COR-L47 (cell line): Measurements from ENCODE around the gene QSOX2.

Source experiments
- DNase-seq: peaks from one replicate; lab custom pipeline; 2025; lab: John Stamatoyannopoulos, UW

The QSOX2 gene

GRCh38 chr9:136264441-136265405, 19.1 kb upstream of the QSOX2 start:
- no peak for DNase-seq

- DNase-seq = no peak
These were observed 18.4 kb upstream of the QSOX2 start for GRCh38 chr9:136264031-136264430.

- DNase-seq = no peak
These were observed 17.1 kb upstream of the QSOX2 start for GRCh38 chr9:136262671-136263178.

- no peak for DNase-seq
These were observed 16.2 kb upstream of the QSOX2 start for GRCh38 chr9:136261686-136262430.

GRCh38 chr9:136260936-136261472, 15.4 kb upstream of the QSOX2 start:
- no peak for DNase-seq

GRCh38 chr9:136260521-136260920, 14.9 kb upstream of the QSOX2 start:
- no peak for DNase-seq

GRCh38 chr9:136259836-136260235, 14.2 kb upstream of the QSOX2 start:
- no peak for DNase-seq

GRCh38 chr9:136259517-136259813, 13.9 kb upstream of the QSOX2 start:
- DNase-seq = no peak

GRCh38 chr9:136258786-136259516, 13.3 kb upstream of the QSOX2 start:
- DNase-seq = no peak

GRCh38 chr9:136258299-136258625, 12.7 kb upstream of the QSOX2 start:
- DNase-seq = no peak

GRCh38 chr9:136257381-136258298, 12.0 kb upstream of the QSOX2 start:
- no peak for DNase-seq

- DNase-seq = peak; percentile 26
These were observed 10.6 kb upstream of the QSOX2 start for GRCh38 chr9:136255896-136256890.

- DNase-seq = no peak
These were observed 9.5 kb upstream of the QSOX2 start for GRCh38 chr9:136255166-136255538.

- no peak for DNase-seq
These were observed 9.0 kb upstream of the QSOX2 start for GRCh38 chr9:136254381-136255165.

GRCh38 chr9:136253246-136254130, 7.9 kb upstream of the QSOX2 start:
- DNase-seq = no peak

GRCh38 chr9:136252846-136253245, 7.2 kb upstream of the QSOX2 start:
- DNase-seq = no peak

- no peak for DNase-seq
These were observed 6.7 kb upstream of the QSOX2 start for GRCh38 chr9:136252281-136252680.
